Measurements from ENCODE around the gene RTEL1.

The RTEL1 gene

GRCh38 chr20:63702036-63702665 lies 44.0 kb downstream of the RTEL1 start:
- Histone ChIP-seq H3K9me3 (ENCODE audit: control insufficient read depth, insufficient read depth, low read length) (no peaks in the 10 kb centered on the region), H3K4me1 (ENCODE audit: control insufficient read depth, insufficient read depth, low read length) (peaks cover 4% of the 10 kb centered on the region), H3K36me3 (ENCODE audit: control insufficient read depth, insufficient read depth, low read length) (peaks cover 26% of the 10 kb centered on the region), H3K4me3 (ENCODE audit: low read depth, low read length) (no peak overlapping the region), H3K9ac (ENCODE audit: low read depth, low read length) (no peak overlapping the region), H3K27me3 (ENCODE audit: control insufficient read depth, insufficient read depth, low read length) (no peaks in the 10 kb centered on the region)

GRCh38 chr20:63702751-63703470 lies 44.8 kb downstream of the RTEL1 start:
- Histone ChIP-seq H3K4me1 (ENCODE audit: control insufficient read depth, insufficient read depth, low read length) (peaks cover 2% of the 10 kb centered on the region), H3K36me3 (ENCODE audit: control insufficient read depth, insufficient read depth, low read length) (peaks cover 26% of the 10 kb centered on the region)

GRCh38 chr20:63703471-63703975 lies 45.4 kb downstream of the RTEL1 start:
- Histone ChIP-seq H3K4me3 (ENCODE audit: low read depth, low read length) (no peak overlapping the region), H3K4me1 (ENCODE audit: control insufficient read depth, insufficient read depth, low read length) (peaks cover 2% of the 10 kb centered on the region), H3K9me3 (ENCODE audit: control insufficient read depth, insufficient read depth, low read length) (no peaks in the 10 kb centered on the region)

More at GRCh38 chr20:63702751-63703470, 44.8 kb downstream of the RTEL1 start:
- no peak overlapping the region for H3K9ac ChIP-seq (ENCODE audit: low read depth, low read length)
- H3K9me3 ChIP-seq (ENCODE audit: control insufficient read depth, insufficient read depth, low read length), result no peaks in the 10 kb centered on the region
- H3K27me3 ChIP-seq (ENCODE audit: control insufficient read depth, insufficient read depth, low read length), result no peaks in the 10 kb centered on the region
- no peak overlapping the region for H3K4me3 ChIP-seq (ENCODE audit: low read depth, low read length)

GRCh38 chr20:63703976-63704748 lies 46.0 kb downstream of the RTEL1 start:
- H3K27me3 ChIP-seq (ENCODE audit: control insufficient read depth, insufficient read depth, low read length), result no peaks in the 10 kb centered on the region
- no peak overlapping the region for H3K9ac ChIP-seq (ENCODE audit: low read depth, low read length)
- peaks cover 2% of the 10 kb centered on the region for H3K4me1 ChIP-seq (ENCODE audit: control insufficient read depth, insufficient read depth, low read length)
- peaks cover 26% of the 10 kb centered on the region for H3K36me3 ChIP-seq (ENCODE audit: control insufficient read depth, insufficient read depth, low read length)
- H3K4me3 ChIP-seq (ENCODE audit: low read depth, low read length), result no peak overlapping the region
- H3K9me3 ChIP-seq (ENCODE audit: control insufficient read depth, insufficient read depth, low read length), result no peaks in the 10 kb centered on the region

More at GRCh38 chr20:63703471-63703975, 45.4 kb downstream of the RTEL1 start:
- Histone ChIP-seq H3K36me3 (ENCODE audit: control insufficient read depth, insufficient read depth, low read length) (peaks cover 26% of the 10 kb centered on the region), H3K9ac (ENCODE audit: low read depth, low read length) (no peak overlapping the region), H3K27me3 (ENCODE audit: control insufficient read depth, insufficient read depth, low read length) (no peaks in the 10 kb centered on the region)

GRCh38 chr20:63704749-63705117 lies 46.6 kb downstream of the RTEL1 start:
- Histone ChIP-seq H3K4me3 (ENCODE audit: low read depth, low read length) (no peak overlapping the region), H3K9ac (ENCODE audit: low read depth, low read length) (no peak overlapping the region), H3K36me3 (ENCODE audit: control insufficient read depth, insufficient read depth, low read length) (peaks cover 26% of the 10 kb centered on the region), H3K4me1 (ENCODE audit: control insufficient read depth, insufficient read depth, low read length) (no peaks in the 10 kb centered on the region), H3K9me3 (ENCODE audit: control insufficient read depth, insufficient read depth, low read length) (no peaks in the 10 kb centered on the region), H3K27me3 (ENCODE audit: control insufficient read depth, insufficient read depth, low read length) (no peaks in the 10 kb centered on the region)

- Histone ChIP-seq H3K27me3 (ENCODE audit: control insufficient read depth, insufficient read depth, low read length) (no peaks in the 10 kb centered on the region), H3K4me3 (ENCODE audit: low read depth, low read length) (no peak overlapping the region), H3K9me3 (ENCODE audit: control insufficient read depth, insufficient read depth, low read length) (no peaks in the 10 kb centered on the region), H3K9ac (ENCODE audit: low read depth, low read length) (no peak overlapping the region), H3K36me3 (ENCODE audit: control insufficient read depth, insufficient read depth, low read length) (peaks cover 26% of the 10 kb centered on the region), H3K4me1 (ENCODE audit: control insufficient read depth, insufficient read depth, low read length) (no peaks in the 10 kb centered on the region)
Measured at GRCh38 chr20:63705232-63706026, 47.3 kb downstream of the RTEL1 start.

- H3K9ac ChIP-seq (ENCODE audit: low read depth, low read length), result no peak overlapping the region
- H3K4me1 ChIP-seq (ENCODE audit: control insufficient read depth, insufficient read depth, low read length), result no peaks in the 10 kb centered on the region
- peak overlapping the region; percentile 89 for H3K4me3 ChIP-seq (ENCODE audit: low read depth, low read length)
- no peaks in the 10 kb centered on the region for H3K27me3 ChIP-seq (ENCODE audit: control insufficient read depth, insufficient read depth, low read length)
- H3K9me3 ChIP-seq (ENCODE audit: control insufficient read depth, insufficient read depth, low read length), result no peaks in the 10 kb centered on the region
- H3K36me3 ChIP-seq (ENCODE audit: control insufficient read depth, insufficient read depth, low read length), result peaks cover 28% of the 10 kb centered on the region
Measured at GRCh38 chr20:63706027-63706695, 48.0 kb downstream of the RTEL1 start.

- H3K36me3 ChIP-seq (ENCODE audit: control insufficient read depth, insufficient read depth, low read length), result peaks cover 31% of the 10 kb centered on the region
- H3K9me3 ChIP-seq (ENCODE audit: control insufficient read depth, insufficient read depth, low read length), result no peaks in the 10 kb centered on the region
- H3K4me3 ChIP-seq (ENCODE audit: low read depth, low read length), result peak overlapping the region; percentile 89
- H3K4me1 ChIP-seq (ENCODE audit: control insufficient read depth, insufficient read depth, low read length), result no peaks in the 10 kb centered on the region
- H3K9ac ChIP-seq (ENCODE audit: low read depth, low read length), result peak overlapping the region; percentile 47
- no peaks in the 10 kb centered on the region for H3K27me3 ChIP-seq (ENCODE audit: control insufficient read depth, insufficient read depth, low read length)
Measured at GRCh38 chr20:63706852-63707557, 48.9 kb downstream of the RTEL1 start.

- peak within 1 kb of the TSS; percentile 79 for H3K9ac ChIP-seq (ENCODE audit: low read depth, low read length)
- H3K27me3 ChIP-seq (ENCODE audit: control insufficient read depth, insufficient read depth, low read length), result no peaks in the 10 kb centered on the region
- H3K4me1 ChIP-seq (ENCODE audit: control insufficient read depth, insufficient read depth, low read length), result no peaks in the 10 kb centered on the region
- H3K36me3 ChIP-seq (ENCODE audit: control insufficient read depth, insufficient read depth, low read length), result peaks cover 31% of the 10 kb centered on the region
- peak within 1 kb of the TSS; percentile 89 for H3K4me3 ChIP-seq (ENCODE audit: low read depth, low read length)
- H3K9me3 ChIP-seq (ENCODE audit: control insufficient read depth, insufficient read depth, low read length), result no peaks in the 10 kb centered on the region
Measured at GRCh38 chr20:63707558-63708300, 49.6 kb downstream of the RTEL1 start, which contains the start of the genes ARFRP1 and ZGPAT. Gene ARFRP1 (minus strand): TSS chr20:63707976. CDS start chr20:63707091, 885 bp downstream. Gene ZGPAT (plus strand): TSS chr20:63708039. CDS start chr20:63708581, 542 bp downstream.

Data from iPS-15b (cell line).